HepG2 (cell line): ENCODE measurements around the gene ZNF154. TPM values are rescaled to one million over a fixed set of nuclear protein-coding genes. Genes with fewer than 3 reads are reported as not detected.

Source experiments
- ARNT2 ChIP-seq: sonication (generic); formaldehyde crosslinking; IDR thresholded peaks from 2 replicates; pipeline ENCODE4 v1.8.0; 2022; ENCODE audit warnings: mild to moderate bottlenecking, low read depth, missing genetic modification reagents, moderate library complexity
- CEBPG ChIP-seq: IDR thresholded peaks from 2 replicates; pipeline ENCODE4 v1.6.1; 2016
- CHD4 ChIP-seq: fragments of 200-600 bp; sonication (generic); IDR thresholded peaks from 2 replicates; pipeline ENCODE4 v1.7.0; 2017; ENCODE audit warnings: mild to moderate bottlenecking, low read length, borderline replicate concordance
- HMG20A ChIP-seq: IDR thresholded peaks from 2 replicates; pipeline ENCODE4 v1.6.1; 2016; ENCODE audit warnings: borderline replicate concordance
- ISX ChIP-seq: sonication (generic); formaldehyde crosslinking; conservative IDR thresholded peaks from 2 replicates; pipeline ENCODE4 v1.5.0; 2020; ENCODE audit warnings: missing genetic modification reagents
- MBNL3 ChIP-seq: fragments of 250-450 bp; sonication (Bioruptor Pico); conservative IDR thresholded peaks from 2 replicates; pipeline ENCODE4 v1.8.0; 2022; ENCODE audit warnings: mild to moderate bottlenecking, inconsistent platforms
- NBN ChIP-seq: fragments of 450-650 bp; conservative IDR thresholded peaks from 2 replicates; pipeline ENCODE4 v1.6.1; 2017
- NCOA1 ChIP-seq: sonication (generic); formaldehyde crosslinking; IDR thresholded peaks from 2 replicates; pipeline ENCODE4 v1.9.0; 2021; ENCODE audit warnings: missing genetic modification reagents
- NFRKB ChIP-seq: fragments of 450-650 bp; IDR thresholded peaks from 2 replicates; pipeline ENCODE4 v1.6.1; 2017
- PRMT3 ChIP-seq: sonication (generic); formaldehyde crosslinking; IDR thresholded peaks from 2 replicates; pipeline ENCODE4 v1.8.1; 2022; ENCODE audit warnings: low read depth, mild to moderate bottlenecking, moderate library complexity, missing genetic modification reagents, borderline replicate concordance
- SIN3B ChIP-seq: fragments of 150-350 bp; IDR thresholded peaks from 2 replicates; pipeline ENCODE4 v1.6.1; 2014; ENCODE audit warnings: low read length
- SIX1 ChIP-seq: sonication (generic); formaldehyde crosslinking; IDR thresholded peaks from 2 replicates; pipeline ENCODE4 v1.4.0; 2020; ENCODE audit warnings: missing genetic modification reagents, borderline replicate concordance
- TEAD3 ChIP-seq: optimal IDR thresholded peaks from 2 replicates; pipeline ENCODE3; 2016; ENCODE audit warnings: borderline replicate concordance
- ZBTB20 ChIP-seq: sonication (generic); formaldehyde crosslinking; IDR thresholded peaks from 2 replicates; pipeline ENCODE4 v1.8.1; 2023; ENCODE audit warnings: missing genetic modification reagents, low read depth, mild to moderate bottlenecking, borderline replicate concordance
- ZNF121 ChIP-seq: sonication (generic); formaldehyde crosslinking; IDR thresholded peaks from 2 replicates; pipeline ENCODE4 v1.5.0; 2020; ENCODE audit warnings: mild to moderate bottlenecking, missing genetic modification reagents
- ZNF264 ChIP-seq: sonication (generic); formaldehyde crosslinking; IDR thresholded peaks from 2 replicates; pipeline ENCODE4 v1.4.0; 2020; ENCODE audit warnings: missing genetic modification reagents
- ZNF337 ChIP-seq: sonication (generic); formaldehyde crosslinking; IDR thresholded peaks from 2 replicates; pipeline ENCODE4 v1.5.1; 2020; ENCODE audit warnings: missing genetic modification reagents, low read depth, mild to moderate bottlenecking, borderline replicate concordance
- polyA plus RNA-seq, 8 experiments: library from polyadenylated mRNA; depleted of rRNA in 3 of 8; stranded (reverse) in 7 of 8; unstranded in 1 of 8; fragments of >200 nt; fragmentation: Illumina TruSeq in 4 of 8; extraction: Trizol in 4 of 8; gene quantifications; 2 replicates each; pipeline versions ENCODE4 v1.2.1 to v1.2.3, GENCODE V29; 2011 to 2016; ENCODE audit warnings: low read depth in 4 of 8, missing spikeins in 1 of 8, mixed read lengths in 1 of 8; ENCODE audit not compliant: insufficient read depth in 1 of 8
- total RNA-seq, 5 experiments: library from RNA; depleted of rRNA; stranded (reverse); fragments of >200 nt; fragmentation: Illumina TruSeq; extraction: Trizol; gene quantifications; 2 replicates each; pipeline ENCODE4 v1.2.3, GENCODE V29; 2016; ENCODE audit warnings: low read depth in 1 of 5
- TF ChIP-seq, protein P1 (sequence below): sonication (generic); formaldehyde crosslinking; IDR thresholded peaks from 2 replicates; pipeline ENCODE4 v1.5.1; 2020; ENCODE audit warnings: mild to moderate bottlenecking, missing genetic modification reagents, moderate library complexity
- TF ChIP-seq, protein P2 (sequence below): sonication (generic); formaldehyde crosslinking; IDR thresholded peaks from 2 replicates; pipeline ENCODE4 v1.8.0; 2022; ENCODE audit warnings: mild to moderate bottlenecking, missing genetic modification reagents; ENCODE audit not compliant: insufficient replicate concordance
- TF ChIP-seq, protein P3 (sequence below): sonication (generic); formaldehyde crosslinking; IDR thresholded peaks from 2 replicates; pipeline ENCODE4 v1.4.0; 2020; ENCODE audit warnings: missing genetic modification reagents, borderline replicate concordance

The ZNF154 gene
- total and polyA plus RNA-seq, 2 of the 13 experiments (the other 11 are each of a cell fraction or from before 2014, with no cell fraction given): not detected

DNA sequence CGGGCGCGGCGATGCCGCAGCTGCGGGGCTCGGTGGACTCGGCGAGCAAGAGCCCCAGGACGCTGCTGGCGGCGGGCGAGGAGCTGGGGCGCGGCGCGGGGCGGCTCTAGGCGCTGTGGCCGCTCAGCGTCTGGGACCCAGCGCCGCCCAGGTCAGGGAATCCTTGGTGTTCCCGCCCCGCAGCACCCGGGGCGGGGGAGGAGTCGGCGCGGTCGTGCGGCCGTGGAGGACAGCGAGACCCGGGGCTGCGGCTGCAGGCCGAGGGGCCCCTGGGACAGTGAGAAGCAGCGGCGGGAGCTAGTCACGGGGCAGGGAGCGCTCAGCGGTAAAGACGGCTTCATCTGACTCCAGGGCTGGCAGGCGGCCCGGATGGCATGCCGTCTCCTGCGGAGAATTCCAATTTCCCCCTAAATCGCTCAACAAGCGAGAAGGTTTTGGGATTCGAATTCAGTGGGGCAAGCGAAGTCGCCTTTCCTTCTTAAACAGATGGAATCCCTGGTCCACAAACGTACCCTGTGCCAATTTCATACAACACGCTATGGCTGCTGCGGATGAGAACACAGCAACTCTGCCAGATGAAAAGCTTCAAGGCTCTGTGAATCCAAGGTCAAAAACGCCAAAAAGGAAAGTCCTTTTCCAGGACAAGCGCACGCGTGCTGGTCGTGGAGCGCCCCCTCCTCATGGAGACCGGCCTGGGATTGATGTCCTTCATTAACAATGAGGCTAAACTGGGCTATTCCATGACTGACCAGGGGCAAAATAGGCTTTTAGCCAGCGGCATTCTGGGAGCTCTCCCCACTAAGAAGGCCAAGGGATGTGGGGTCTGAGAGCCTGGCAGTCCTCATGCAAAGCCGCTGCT is 44.5 kb downstream of the ZNF154 start (continued):
- TF ChIP-seq, protein P1, sequence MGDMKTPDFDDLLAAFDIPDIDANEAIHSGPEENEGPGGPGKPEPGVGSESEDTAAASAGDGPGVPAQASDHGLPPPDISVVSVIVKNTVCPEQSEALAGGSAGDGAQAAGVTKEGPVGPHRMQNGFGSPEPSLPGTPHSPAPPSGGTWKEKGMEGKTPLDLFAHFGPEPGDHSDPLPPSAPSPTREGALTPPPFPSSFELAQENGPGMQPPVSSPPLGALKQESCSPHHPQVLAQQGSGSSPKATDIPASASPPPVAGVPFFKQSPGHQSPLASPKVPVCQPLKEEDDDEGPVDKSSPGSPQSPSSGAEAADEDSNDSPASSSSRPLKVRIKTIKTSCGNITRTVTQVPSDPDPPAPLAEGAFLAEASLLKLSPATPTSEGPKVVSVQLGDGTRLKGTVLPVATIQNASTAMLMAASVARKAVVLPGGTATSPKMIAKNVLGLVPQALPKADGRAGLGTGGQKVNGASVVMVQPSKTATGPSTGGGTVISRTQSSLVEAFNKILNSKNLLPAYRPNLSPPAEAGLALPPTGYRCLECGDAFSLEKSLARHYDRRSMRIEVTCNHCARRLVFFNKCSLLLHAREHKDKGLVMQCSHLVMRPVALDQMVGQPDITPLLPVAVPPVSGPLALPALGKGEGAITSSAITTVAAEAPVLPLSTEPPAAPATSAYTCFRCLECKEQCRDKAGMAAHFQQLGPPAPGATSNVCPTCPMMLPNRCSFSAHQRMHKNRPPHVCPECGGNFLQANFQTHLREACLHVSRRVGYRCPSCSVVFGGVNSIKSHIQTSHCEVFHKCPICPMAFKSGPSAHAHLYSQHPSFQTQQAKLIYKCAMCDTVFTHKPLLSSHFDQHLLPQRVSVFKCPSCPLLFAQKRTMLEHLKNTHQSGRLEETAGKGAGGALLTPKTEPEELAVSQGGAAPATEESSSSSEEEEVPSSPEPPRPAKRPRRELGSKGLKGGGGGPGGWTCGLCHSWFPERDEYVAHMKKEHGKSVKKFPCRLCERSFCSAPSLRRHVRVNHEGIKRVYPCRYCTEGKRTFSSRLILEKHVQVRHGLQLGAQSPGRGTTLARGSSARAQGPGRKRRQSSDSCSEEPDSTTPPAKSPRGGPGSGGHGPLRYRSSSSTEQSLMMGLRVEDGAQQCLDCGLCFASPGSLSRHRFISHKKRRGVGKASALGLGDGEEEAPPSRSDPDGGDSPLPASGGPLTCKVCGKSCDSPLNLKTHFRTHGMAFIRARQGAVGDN (CRISPR knock-in tag): peak; percentile 88
- peak; percentile 90 for TF ChIP-seq ARNT2 (CRISPR knock-in tag)
- TF ChIP-seq PRMT3 (CRISPR knock-in tag): no peak
- no peak for TF ChIP-seq NFRKB
- TF ChIP-seq NCOA1: no peak
- no peak for TF ChIP-seq MBNL3
- TF ChIP-seq TEAD3 (CRISPR knock-in tag): no peak
- TF ChIP-seq ZBTB20 (CRISPR knock-in tag): no peak; the same call in 1 of the 2 replicates
- no peak for TF ChIP-seq ZNF121 (CRISPR knock-in tag)
- TF ChIP-seq HMG20A (CRISPR knock-in tag): 0 out of 2 replicates have a peak, but pooled peaks have one; percentile 22
- TF ChIP-seq CEBPG (CRISPR knock-in tag): no peak
- TF ChIP-seq ZNF264 (CRISPR knock-in tag): peak; percentile 49; the same call in 1 of the 2 replicates
- TF ChIP-seq NBN: no peak
- TF ChIP-seq SIN3B: no peak
- TF ChIP-seq, protein P2, sequence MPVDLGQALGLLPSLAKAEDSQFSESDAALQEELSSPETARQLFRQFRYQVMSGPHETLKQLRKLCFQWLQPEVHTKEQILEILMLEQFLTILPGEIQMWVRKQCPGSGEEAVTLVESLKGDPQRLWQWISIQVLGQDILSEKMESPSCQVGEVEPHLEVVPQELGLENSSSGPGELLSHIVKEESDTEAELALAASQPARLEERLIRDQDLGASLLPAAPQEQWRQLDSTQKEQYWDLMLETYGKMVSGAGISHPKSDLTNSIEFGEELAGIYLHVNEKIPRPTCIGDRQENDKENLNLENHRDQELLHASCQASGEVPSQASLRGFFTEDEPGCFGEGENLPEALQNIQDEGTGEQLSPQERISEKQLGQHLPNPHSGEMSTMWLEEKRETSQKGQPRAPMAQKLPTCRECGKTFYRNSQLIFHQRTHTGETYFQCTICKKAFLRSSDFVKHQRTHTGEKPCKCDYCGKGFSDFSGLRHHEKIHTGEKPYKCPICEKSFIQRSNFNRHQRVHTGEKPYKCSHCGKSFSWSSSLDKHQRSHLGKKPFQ (CRISPR knock-in tag): no peak
- TF ChIP-seq CHD4: no peak
- no peak for TF ChIP-seq SIX1 (CRISPR knock-in tag)
- TF ChIP-seq ISX (CRISPR knock-in tag): no peak
- TF ChIP-seq, protein P3, sequence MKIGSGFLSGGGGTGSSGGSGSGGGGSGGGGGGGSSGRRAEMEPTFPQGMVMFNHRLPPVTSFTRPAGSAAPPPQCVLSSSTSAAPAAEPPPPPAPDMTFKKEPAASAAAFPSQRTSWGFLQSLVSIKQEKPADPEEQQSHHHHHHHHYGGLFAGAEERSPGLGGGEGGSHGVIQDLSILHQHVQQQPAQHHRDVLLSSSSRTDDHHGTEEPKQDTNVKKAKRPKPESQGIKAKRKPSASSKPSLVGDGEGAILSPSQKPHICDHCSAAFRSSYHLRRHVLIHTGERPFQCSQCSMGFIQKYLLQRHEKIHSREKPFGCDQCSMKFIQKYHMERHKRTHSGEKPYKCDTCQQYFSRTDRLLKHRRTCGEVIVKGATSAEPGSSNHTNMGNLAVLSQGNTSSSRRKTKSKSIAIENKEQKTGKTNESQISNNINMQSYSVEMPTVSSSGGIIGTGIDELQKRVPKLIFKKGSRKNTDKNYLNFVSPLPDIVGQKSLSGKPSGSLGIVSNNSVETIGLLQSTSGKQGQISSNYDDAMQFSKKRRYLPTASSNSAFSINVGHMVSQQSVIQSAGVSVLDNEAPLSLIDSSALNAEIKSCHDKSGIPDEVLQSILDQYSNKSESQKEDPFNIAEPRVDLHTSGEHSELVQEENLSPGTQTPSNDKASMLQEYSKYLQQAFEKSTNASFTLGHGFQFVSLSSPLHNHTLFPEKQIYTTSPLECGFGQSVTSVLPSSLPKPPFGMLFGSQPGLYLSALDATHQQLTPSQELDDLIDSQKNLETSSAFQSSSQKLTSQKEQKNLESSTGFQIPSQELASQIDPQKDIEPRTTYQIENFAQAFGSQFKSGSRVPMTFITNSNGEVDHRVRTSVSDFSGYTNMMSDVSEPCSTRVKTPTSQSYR (CRISPR knock-in tag): no peak
- TF ChIP-seq ZNF337 (CRISPR knock-in tag): no peak
